ENCODE data around the gene THSD8. TPM values are rescaled to one million over a fixed set of nuclear protein-coding genes. Genes with fewer than 3 reads are reported as not detected.

The THSD8 gene
- 9.0 TPM in 1 of 2 replicates, not detected in the other for total RNA-seq (2014; rRNA removed; shearing (Covaris generic); ENCODE audit: low replicate concordance)

- Histone ChIP-seq H2AFZ (ENCODE audit: low read length) (peak within 1 kb of the TSS; percentile 92; the same call in 1 of the 2 replicates), H4K20me1 (ENCODE audit: insufficient read depth, low read depth, low read length) (no peaks in the 10 kb centered on the region), H3K4me2 (ENCODE audit: low read depth, low read length, poor library complexity, severe bottlenecking) (peak within 1 kb of the TSS; percentile 83), H3K4me1 (ENCODE audit: low read length) (peaks cover 31% of the 10 kb centered on the region), H3K79me2 (ENCODE audit: low read length) (peaks cover 22% of the 10 kb centered on the region), H3K27ac (ENCODE audit: low read length) (peak within 1 kb of the TSS; percentile 62), H3K9ac (ENCODE audit: low read length) (peak within 1 kb of the TSS; percentile 88), H3K27me3 (ENCODE audit: low read length) (no peaks in the 10 kb centered on the region), H3K9me3 (ENCODE audit: low read length) (no peaks in the 10 kb centered on the region), H3K4me3 (ENCODE audit: low read length) (peak within 1 kb of the TSS; percentile 83), H3K9me2 (replicated peaks; ENCODE audit: insufficient read depth, low read length) (no peaks in the 10 kb centered on the region), H3K36me3 (ENCODE audit: insufficient read depth, low read length) (peaks cover 6% of the 10 kb centered on the region)
- peak; percentile 96 for DNase-seq
These were observed at the start of gene THSD8, which contains the start of gene PRDX2 for GRCh38 chr19:12801466-12802266. TSS of gene THSD8 (plus strand) at chr19:12802069. CDS start at chr19:12802072, 3 bp downstream. TSS of gene PRDX2 (minus strand) at chr19:12801800. CDS start at chr19:12801261, 539 bp downstream.

- Histone ChIP-seq H4K20me1 (ENCODE audit: insufficient read depth, low read depth, low read length) (no peaks in the 10 kb centered on the region), H3K9me2 (replicated peaks; ENCODE audit: insufficient read depth, low read length) (no peaks in the 10 kb centered on the region), H3K79me2 (ENCODE audit: low read length) (no peaks in the 10 kb centered on the region), H3K4me2 (ENCODE audit: low read depth, low read length, poor library complexity, severe bottlenecking) (no peak overlapping the region), H3K27ac (ENCODE audit: low read length) (no peak overlapping the region), H3K4me3 (ENCODE audit: low read length) (no peak overlapping the region), H3K9me3 (ENCODE audit: low read length) (no peaks in the 10 kb centered on the region), H3K36me3 (ENCODE audit: insufficient read depth, low read length) (no peaks in the 10 kb centered on the region), H3K27me3 (ENCODE audit: low read length) (no peaks in the 10 kb centered on the region), H3K4me1 (ENCODE audit: low read length) (peaks cover 4% of the 10 kb centered on the region; the same call in 1 of the 2 replicates), H2AFZ (ENCODE audit: low read length) (no peak overlapping the region), H3K9ac (ENCODE audit: low read length) (no peak overlapping the region)
- DNase-seq, result no peak
These were observed 47.2 kb upstream of the THSD8 start for GRCh38 chr19:12754465-12755196.

- H3K27me3 ChIP-seq (ENCODE audit: low read length), result no peaks in the 10 kb centered on the region
- H2AFZ ChIP-seq (ENCODE audit: low read length), result no peak overlapping the region
- no peak overlapping the region for H3K27ac ChIP-seq (ENCODE audit: low read length)
- H3K9me2 ChIP-seq (replicated peaks; ENCODE audit: insufficient read depth, low read length), result no peaks in the 10 kb centered on the region
- no peak for DNase-seq
- H3K4me3 ChIP-seq (ENCODE audit: low read length), result no peak overlapping the region
- H4K20me1 ChIP-seq (ENCODE audit: insufficient read depth, low read depth, low read length), result no peaks in the 10 kb centered on the region
- H3K9me3 ChIP-seq (ENCODE audit: low read length), result no peaks in the 10 kb centered on the region
- H3K4me2 ChIP-seq (ENCODE audit: low read depth, low read length, poor library complexity, severe bottlenecking), result no peak overlapping the region
- H3K36me3 ChIP-seq (ENCODE audit: insufficient read depth, low read length), result no peaks in the 10 kb centered on the region
- peaks cover 4% of the 10 kb centered on the region; the same call in 1 of the 2 replicates for H3K4me1 ChIP-seq (ENCODE audit: low read length)
- no peaks in the 10 kb centered on the region for H3K79me2 ChIP-seq (ENCODE audit: low read length)
- no peak overlapping the region for H3K9ac ChIP-seq (ENCODE audit: low read length)
These were observed 45.6 kb upstream of the THSD8 start for GRCh38 chr19:12756150-12756883.

- Histone ChIP-seq H3K4me1 (ENCODE audit: low read length) (peaks cover 4% of the 10 kb centered on the region; the same call in 1 of the 2 replicates), H3K9ac (ENCODE audit: low read length) (peak overlapping the region; percentile 40), H2AFZ (ENCODE audit: low read length) (0 out of 2 replicates have a peak overlapping the region, but pooled peaks have one; percentile 46), H3K4me2 (ENCODE audit: low read depth, low read length, poor library complexity, severe bottlenecking) (peak overlapping the region; percentile 52), H3K9me3 (ENCODE audit: low read length) (no peaks in the 10 kb centered on the region), H3K9me2 (replicated peaks; ENCODE audit: insufficient read depth, low read length) (no peaks in the 10 kb centered on the region), H3K27me3 (ENCODE audit: low read length) (no peaks in the 10 kb centered on the region), H3K4me3 (ENCODE audit: low read length) (peak overlapping the region; percentile 47; the same call in 1 of the 2 replicates), H3K36me3 (ENCODE audit: insufficient read depth, low read length) (no peaks in the 10 kb centered on the region), H3K27ac (ENCODE audit: low read length) (no peak overlapping the region), H4K20me1 (ENCODE audit: insufficient read depth, low read depth, low read length) (no peaks in the 10 kb centered on the region), H3K79me2 (ENCODE audit: low read length) (no peaks in the 10 kb centered on the region)
- peak; percentile 85 for DNase-seq
These were observed 44.2 kb upstream of the THSD8 start for GRCh38 chr19:12757544-12758274.

- no peak for DNase-seq
- H3K4me2 ChIP-seq (ENCODE audit: low read depth, low read length, poor library complexity, severe bottlenecking), result no peak overlapping the region
- H3K9ac ChIP-seq (ENCODE audit: low read length), result no peak overlapping the region
- H3K36me3 ChIP-seq (ENCODE audit: insufficient read depth, low read length), result peaks cover 5% of the 10 kb centered on the region; the same call in 1 of the 2 replicates
- H3K9me2 ChIP-seq (replicated peaks; ENCODE audit: insufficient read depth, low read length), result no peaks in the 10 kb centered on the region
- H2AFZ ChIP-seq (ENCODE audit: low read length), result no peak overlapping the region
- peaks cover 4% of the 10 kb centered on the region; the same call in 1 of the 2 replicates for H3K4me1 ChIP-seq (ENCODE audit: low read length)
- H3K9me3 ChIP-seq (ENCODE audit: low read length), result no peaks in the 10 kb centered on the region
- no peaks in the 10 kb centered on the region for H3K27me3 ChIP-seq (ENCODE audit: low read length)
- no peaks in the 10 kb centered on the region for H3K79me2 ChIP-seq (ENCODE audit: low read length)
- no peaks in the 10 kb centered on the region for H4K20me1 ChIP-seq (ENCODE audit: insufficient read depth, low read depth, low read length)
- H3K4me3 ChIP-seq (ENCODE audit: low read length), result no peak overlapping the region
- H3K27ac ChIP-seq (ENCODE audit: low read length), result no peak overlapping the region
These were observed 42.2 kb upstream of the THSD8 start for GRCh38 chr19:12759686-12760085.

GRCh38 chr19:12763100-12763499 lies 38.8 kb upstream of the THSD8 start:
- no peak overlapping the region for H2AFZ ChIP-seq (ENCODE audit: low read length)
- H3K79me2 ChIP-seq (ENCODE audit: low read length), result no peaks in the 10 kb centered on the region
- no peaks in the 10 kb centered on the region for H3K9me3 ChIP-seq (ENCODE audit: low read length)
- H3K4me1 ChIP-seq (ENCODE audit: low read length), result no peaks in the 10 kb centered on the region; the same call in 1 of the 2 replicates
- peaks cover 5% of the 10 kb centered on the region; the same call in 1 of the 2 replicates for H3K36me3 ChIP-seq (ENCODE audit: insufficient read depth, low read length)
- no peaks in the 10 kb centered on the region for H3K9me2 ChIP-seq (replicated peaks; ENCODE audit: insufficient read depth, low read length)
- no peak overlapping the region for H3K4me2 ChIP-seq (ENCODE audit: low read depth, low read length, poor library complexity, severe bottlenecking)
- H3K27ac ChIP-seq (ENCODE audit: low read length), result no peak overlapping the region
- no peaks in the 10 kb centered on the region for H4K20me1 ChIP-seq (ENCODE audit: insufficient read depth, low read depth, low read length)
- H3K4me3 ChIP-seq (ENCODE audit: low read length), result no peak overlapping the region
- no peak overlapping the region for H3K9ac ChIP-seq (ENCODE audit: low read length)
- no peaks in the 10 kb centered on the region for H3K27me3 ChIP-seq (ENCODE audit: low read length)
- no peak for DNase-seq

- no peaks in the 10 kb centered on the region for H3K9me3 ChIP-seq (ENCODE audit: low read length)
- H3K27me3 ChIP-seq (ENCODE audit: low read length), result no peaks in the 10 kb centered on the region
- no peak overlapping the region for H3K4me2 ChIP-seq (ENCODE audit: low read depth, low read length, poor library complexity, severe bottlenecking)
- no peak overlapping the region for H3K4me3 ChIP-seq (ENCODE audit: low read length)
- no peak for DNase-seq
- no peak overlapping the region for H2AFZ ChIP-seq (ENCODE audit: low read length)
- no peaks in the 10 kb centered on the region for H3K9me2 ChIP-seq (replicated peaks; ENCODE audit: insufficient read depth, low read length)
- H3K4me1 ChIP-seq (ENCODE audit: low read length), result peaks cover 4% of the 10 kb centered on the region
- no peak overlapping the region for H3K9ac ChIP-seq (ENCODE audit: low read length)
- H3K36me3 ChIP-seq (ENCODE audit: insufficient read depth, low read length), result peaks cover 5% of the 10 kb centered on the region; the same call in 1 of the 2 replicates
- H3K79me2 ChIP-seq (ENCODE audit: low read length), result no peaks in the 10 kb centered on the region
- H4K20me1 ChIP-seq (ENCODE audit: insufficient read depth, low read depth, low read length), result no peaks in the 10 kb centered on the region
- H3K27ac ChIP-seq (ENCODE audit: low read length), result no peak overlapping the region
These were observed 37.2 kb upstream of the THSD8 start for GRCh38 chr19:12764698-12765097.
